ENCODE results near the gene TMEM79. TPM values are rescaled to one million over a fixed set of nuclear protein-coding genes. Genes with fewer than 3 reads are reported as not detected.
A peak's percentile ranks its signal among the peaks of the same experiment; 100 is the strongest.
"Not testable (repeated sequence)": the region's sequence is repeated elsewhere in the genome, so short reads cannot be mapped to it uniquely, and the experiment has no call there.

TMEM79 gene
- polyA plus RNA-seq, 4 donors, result 4.8 to 7.5 (median 6.3) TPM

- DNase-seq (ENCODE audit: low read depth in 4 of 4, low spot score in 3 of 4), result no peak
Measured at GRCh38 chr1:156298852-156299357, 14.8 kb downstream of the TMEM79 start, which contains the start of gene VHLL. Gene VHLL, minus strand, starts transcription at chr1:156299307. Its CDS starts 118 bp downstream, at chr1:156299189.

GRCh38 chr1:156303241-156303640 lies 19.1 kb downstream of the TMEM79 start:
- no peak for DNase-seq (ENCODE audit: low read depth in 4 of 4, low spot score in 3 of 4)

- DNase-seq (ENCODE audit: low read depth in 4 of 4, low spot score in 3 of 4), result no peak
Measured at GRCh38 chr1:156305215-156305614, 21.1 kb downstream of the TMEM79 start.

GRCh38 chr1:156308078-156308477 lies 24.0 kb downstream of the TMEM79 start:
- no peak for DNase-seq (ENCODE audit: low read depth in 4 of 4, low spot score in 3 of 4)

- no peak for DNase-seq (ENCODE audit: low read depth in 4 of 4, low spot score in 3 of 4)
Measured at GRCh38 chr1:156310962-156311361, 26.8 kb downstream of the TMEM79 start.

- no peak for DNase-seq (ENCODE audit: low read depth in 4 of 4, low spot score in 3 of 4)
Measured at GRCh38 chr1:156316909-156317308, 32.8 kb downstream of the TMEM79 start.

GRCh38 chr1:156319664-156320063 lies 35.5 kb downstream of the TMEM79 start:
- DNase-seq (ENCODE audit: low read depth in 4 of 4, low spot score in 3 of 4), result peak in 1 of 4 donors; percentile 16

GRCh38 chr1:156320560-156320959 lies 36.4 kb downstream of the TMEM79 start:
- no peak for DNase-seq (ENCODE audit: low read depth in 4 of 4, low spot score in 3 of 4)

GRCh38 chr1:156323179-156323578 lies 39.1 kb downstream of the TMEM79 start:
- not testable (repeated sequence) for DNase-seq (ENCODE audit: low read depth in 4 of 4, low spot score in 3 of 4)

- no peak for DNase-seq (ENCODE audit: low read depth in 4 of 4, low spot score in 3 of 4)
Measured at GRCh38 chr1:156336242-156336641, 52.1 kb downstream of the TMEM79 start.

GRCh38 chr1:156337052-156337887 lies 53.1 kb downstream of the TMEM79 start:
- no peak for DNase-seq (ENCODE audit: low read depth in 4 of 4, low spot score in 3 of 4)

GRCh38 chr1:156337888-156338179 lies 53.7 kb downstream of the TMEM79 start:
- DNase-seq (ENCODE audit: low read depth in 4 of 4, low spot score in 3 of 4), result peak in 1 of 4 donors; percentile 9

GRCh38 chr1:156338180-156338976 lies 54.3 kb downstream of the TMEM79 start, which contains the start of the genes CCT3 and TSACC:
Gene CCT3, minus strand, starts transcription at chr1:156338292. Its CDS starts 108 bp downstream, at chr1:156338184.
Gene TSACC, plus strand, starts transcription at chr1:156338526. Its CDS starts 1,232 bp downstream, at chr1:156339758.
- DNase-seq (ENCODE audit: low read depth in 4 of 4, low spot score in 3 of 4), result peak; percentile 98 to 100 (median 100)

Other genes with a start within 250 kb of the TMEM79 start
- gene UBQLN4, start 230.5 kb upstream of the TMEM79 start, polyA plus RNA-seq (ENCODE audit: insufficient read length in 4 of 4), result 10 to 100 TPM; 48.6 to 56.0 (median 52.2) TPM
- gene LAMTOR2, start 229.5 kb upstream of the TMEM79 start, polyA plus RNA-seq (ENCODE audit: insufficient read length in 4 of 4), result 10 to 100 TPM; 50.1 to 69.4 (median 54.7) TPM
- 10 to 100 TPM; 51.6 to 65.8 (median 57.7) TPM for gene RAB25, start 223.2 kb upstream of the TMEM79 start, polyA plus RNA-seq (ENCODE audit: insufficient read length in 4 of 4)
- 10 to 100 TPM; 42.9 to 50.2 (median 46.4) TPM for gene MEX3A, start 201.9 kb upstream of the TMEM79 start, polyA plus RNA-seq (ENCODE audit: insufficient read length in 4 of 4)
- gene LMNA, start 169.6 kb upstream of the TMEM79 start, polyA plus RNA-seq (ENCODE audit: insufficient read length in 4 of 4), result 100 to 1,000 TPM in 1 of 4 donors, 10 to 100 TPM in 3; 78.9 to 123 (median 90.4) TPM
- gene SEMA4A, start 130.7 kb upstream of the TMEM79 start, polyA plus RNA-seq (ENCODE audit: insufficient read length in 4 of 4), result 10 to 100 TPM; 18.2 to 27.1 (median 21.5) TPM
- 10 to 100 TPM; 26.9 to 32.7 (median 30.7) TPM for gene SLC25A44, start 90.2 kb upstream of the TMEM79 start, polyA plus RNA-seq (ENCODE audit: insufficient read length in 4 of 4)
- gene PMF1, start 71.3 kb upstream of the TMEM79 start, polyA plus RNA-seq (ENCODE audit: insufficient read length in 4 of 4), result 10 to 100 TPM; 85.7 to 87.8 (median 86.9) TPM
- 1 to 10 TPM; 1.5 to 3.7 (median 2.3) TPM for gene BGLAP, start 42.1 kb upstream of the TMEM79 start, polyA plus RNA-seq (ENCODE audit: insufficient read length in 4 of 4)
- gene PAQR6, start 36.3 kb upstream of the TMEM79 start, polyA plus RNA-seq (ENCODE audit: insufficient read length in 4 of 4), result 1 to 10 TPM; 2.5 to 5.0 (median 3.8) TPM
- 10 to 100 TPM; 60.8 to 64.6 (median 62.6) TPM for gene SMG5, start 1.5 kb upstream of the TMEM79 start, polyA plus RNA-seq (ENCODE audit: insufficient read length in 4 of 4)
- gene GLMP, start 11.4 kb downstream of the TMEM79 start, polyA plus RNA-seq (ENCODE audit: insufficient read length in 4 of 4), result 10 to 100 TPM; 57.3 to 70.0 (median 63.4) TPM
- gene VHLL, start 15.0 kb downstream of the TMEM79 start, polyA plus RNA-seq (ENCODE audit: insufficient read length in 4 of 4), result under 1 TPM in 1 of 4 donors, not detected in 3; 0.24 TPM
- gene CCT3, start 54.0 kb downstream of the TMEM79 start, polyA plus RNA-seq (ENCODE audit: insufficient read length in 4 of 4), result 100 to 1,000 TPM; 313 to 349 (median 342) TPM
- 1 to 10 TPM in 2 of 4 donors, under 1 TPM in 2; 0.62 to 1.7 (median 0.94) TPM for gene TSACC, start 54.2 kb downstream of the TMEM79 start, polyA plus RNA-seq (ENCODE audit: insufficient read length in 4 of 4)
- gene RHBG, start 84.9 kb downstream of the TMEM79 start, polyA plus RNA-seq (ENCODE audit: insufficient read length in 4 of 4), result 10 to 100 TPM; 11.7 to 17.3 (median 13.4) TPM
- gene MEF2D, start 216.4 kb downstream of the TMEM79 start, polyA plus RNA-seq (ENCODE audit: insufficient read length in 4 of 4), result 10 to 100 TPM; 23.3 to 24.8 (median 24.3) TPM

Data from right renal pelvis (tissue), 4 donors.